Measurements from ENCODE around the gene CHD2. TPM values are rescaled to one million over a fixed set of nuclear protein-coding genes. Genes with fewer than 3 reads are reported as not detected.
A peak's percentile ranks its signal among the peaks of the same experiment; 100 is the strongest.

Gene CHD2
- total RNA-seq, 1 experiment from 2014 or later = 26.6 TPM

DNA sequence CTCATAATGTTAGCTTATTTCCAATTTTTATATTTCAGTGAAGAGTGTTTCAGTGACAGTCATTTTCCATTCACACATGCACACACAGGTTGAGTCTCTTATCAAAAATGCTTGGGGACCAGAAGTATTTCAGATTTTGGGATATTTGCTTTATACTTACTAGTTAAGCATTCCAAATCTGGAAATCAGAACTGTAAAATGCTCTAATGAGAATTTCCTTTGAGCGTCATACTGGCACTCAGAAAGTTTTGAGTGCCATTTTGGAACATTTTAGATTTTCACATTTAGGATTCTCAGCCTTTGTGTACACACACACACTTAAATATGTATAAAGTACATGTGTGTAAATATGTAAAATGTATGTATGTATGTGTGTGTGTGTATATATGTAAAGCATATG lies 71.0 kb downstream of the CHD2 start:
- in situ Hi-C loops (cut with HindIII; ENCODE audit: low pct_unique_long_range_greater_than_20kb, low sequenced_read_pairs) = no loop called here
- no peak for DNase-seq (ENCODE audit: low read depth)

DNA sequence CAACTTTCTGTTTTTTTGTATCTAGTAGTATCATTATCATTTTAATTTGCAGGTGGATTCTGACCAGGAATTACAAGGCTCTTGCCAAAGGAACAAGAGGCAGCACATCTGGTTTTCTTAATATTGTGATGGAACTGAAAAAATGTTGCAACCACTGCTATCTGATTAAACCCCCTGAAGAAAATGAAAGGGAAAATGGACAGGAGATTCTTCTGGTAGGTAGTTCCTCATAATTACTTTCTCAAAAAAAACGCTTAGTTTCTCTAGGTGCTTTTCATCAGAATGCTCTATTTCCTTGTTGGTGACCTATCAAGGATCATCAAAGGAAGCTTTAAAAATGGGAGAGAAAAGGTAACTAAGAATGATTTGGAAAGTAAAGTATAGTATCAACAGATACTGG lies 71.6 kb downstream of the CHD2 start:
- no peak for DNase-seq (ENCODE audit: low read depth)
- in situ Hi-C loops (cut with HindIII; ENCODE audit: low pct_unique_long_range_greater_than_20kb, low sequenced_read_pairs) = no loop called here

DNA sequence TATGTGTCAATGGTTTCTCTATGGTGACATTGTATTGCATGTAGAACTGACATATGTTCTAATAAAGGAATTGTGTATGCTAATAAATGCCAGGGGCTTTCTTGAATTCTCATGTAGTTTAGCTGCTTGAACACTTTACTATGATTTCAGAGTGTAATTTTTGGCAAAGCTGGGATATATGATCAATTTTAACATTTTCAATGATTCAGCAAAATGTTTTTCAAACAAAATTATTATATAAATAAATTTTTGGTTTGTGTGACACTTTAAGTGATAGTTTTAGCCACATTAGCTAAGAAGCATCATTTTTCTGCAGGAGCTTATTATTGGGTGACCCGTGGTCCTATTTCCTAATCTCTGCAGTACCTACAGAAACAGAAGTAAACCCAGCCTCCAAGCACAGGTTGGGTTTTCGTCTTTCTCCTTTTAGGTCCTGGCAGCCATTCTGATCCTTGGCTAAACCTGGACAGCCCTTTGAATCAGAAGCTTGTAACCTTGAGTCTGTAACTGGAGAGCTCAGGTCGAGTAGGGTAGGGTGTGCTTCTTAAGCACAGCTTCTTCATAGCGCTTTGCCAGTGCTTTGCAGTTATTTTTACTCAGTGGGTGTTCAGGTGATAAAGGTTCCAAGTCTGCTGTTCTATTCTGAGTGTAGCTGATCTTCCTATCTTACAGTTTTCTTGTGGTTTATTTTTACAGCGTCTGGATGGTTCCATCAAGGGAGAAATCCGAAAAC lies 74.2 kb downstream of the CHD2 start:
- DNase-seq (ENCODE audit: low read depth) = no peak
- in situ Hi-C loops (cut with HindIII; ENCODE audit: low pct_unique_long_range_greater_than_20kb, low sequenced_read_pairs) = no loop called here

DNA sequence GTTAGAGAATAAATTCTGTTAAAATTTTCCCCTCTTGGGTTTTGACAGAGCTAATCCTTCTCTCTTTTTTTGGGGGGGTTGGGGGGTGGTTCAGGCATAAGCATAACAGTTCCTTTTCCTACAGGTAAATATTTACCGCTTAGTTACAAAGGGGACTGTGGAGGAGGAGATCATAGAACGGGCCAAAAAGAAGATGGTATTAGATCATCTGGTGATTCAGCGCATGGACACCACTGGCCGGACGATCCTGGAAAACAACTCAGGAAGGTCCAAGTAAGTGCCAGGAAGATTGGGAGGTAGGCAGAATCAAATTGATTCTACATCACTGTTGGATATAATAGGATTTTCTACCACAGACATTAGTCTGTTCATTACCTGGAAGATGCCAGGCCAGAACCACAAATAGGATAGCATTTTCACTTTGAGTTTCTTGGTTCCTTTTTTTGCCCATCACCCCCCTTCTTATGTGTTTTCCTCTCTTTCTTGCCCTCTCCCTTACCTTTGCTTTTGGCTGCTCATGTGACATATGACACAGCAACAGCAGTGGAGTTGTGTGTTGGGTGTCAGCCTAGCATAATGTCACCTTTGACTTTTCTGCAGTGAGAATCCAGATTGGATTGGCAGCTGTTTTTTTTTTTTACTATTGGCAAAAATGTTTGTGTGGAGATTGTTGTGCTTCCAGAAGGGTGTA lies 79.0 kb downstream of the CHD2 start:
- DNase-seq (ENCODE audit: low read depth) = peak; percentile 28

DNA sequence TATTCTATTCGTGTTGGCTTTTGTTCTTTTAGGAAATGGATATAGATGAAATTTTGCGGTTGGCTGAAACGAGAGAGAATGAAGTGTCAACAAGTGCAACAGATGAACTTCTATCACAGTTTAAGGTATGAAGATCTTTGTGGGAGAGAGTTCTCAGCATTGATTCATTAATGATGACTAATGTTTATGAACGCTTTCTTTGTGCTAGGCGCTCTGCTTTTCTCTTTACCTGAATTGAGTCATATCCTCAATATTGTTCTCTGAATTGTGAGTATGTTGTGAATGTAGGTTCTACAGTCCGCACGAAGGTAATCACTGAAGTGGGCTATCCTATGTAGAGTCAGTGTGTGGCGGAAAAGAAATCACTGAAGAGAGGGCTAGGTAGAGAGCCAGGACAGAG lies 81.2 kb downstream of the CHD2 start:
- in situ Hi-C loops (cut with HindIII; ENCODE audit: low pct_unique_long_range_greater_than_20kb, low sequenced_read_pairs) = no loop called here
- DNase-seq (ENCODE audit: low read depth) = no peak

More for the DNA sequence above, 79.0 kb downstream of the CHD2 start:
- in situ Hi-C loops (cut with HindIII; ENCODE audit: low pct_unique_long_range_greater_than_20kb, low sequenced_read_pairs) = no loop called here

DNA sequence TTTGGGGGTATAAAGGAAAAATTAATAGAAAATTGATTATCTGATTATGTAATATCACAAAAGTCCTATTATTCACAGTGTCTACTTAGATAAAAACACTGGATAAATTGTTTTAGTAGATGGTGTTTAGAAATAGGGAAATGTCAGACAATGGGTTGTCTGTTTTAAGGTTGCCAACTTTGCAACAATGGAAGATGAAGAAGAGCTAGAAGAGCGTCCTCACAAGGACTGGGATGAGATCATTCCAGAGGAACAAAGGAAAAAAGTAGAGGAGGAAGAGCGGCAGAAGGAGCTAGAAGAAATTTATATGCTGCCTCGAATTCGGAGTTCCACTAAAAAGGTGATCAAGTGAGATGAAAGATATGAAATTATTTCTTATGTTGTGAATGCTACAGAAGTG lies 84.0 kb downstream of the CHD2 start:
- no peak for DNase-seq (ENCODE audit: low read depth)
- in situ Hi-C loops (cut with HindIII; ENCODE audit: low pct_unique_long_range_greater_than_20kb, low sequenced_read_pairs) = no loop called here

DNA sequence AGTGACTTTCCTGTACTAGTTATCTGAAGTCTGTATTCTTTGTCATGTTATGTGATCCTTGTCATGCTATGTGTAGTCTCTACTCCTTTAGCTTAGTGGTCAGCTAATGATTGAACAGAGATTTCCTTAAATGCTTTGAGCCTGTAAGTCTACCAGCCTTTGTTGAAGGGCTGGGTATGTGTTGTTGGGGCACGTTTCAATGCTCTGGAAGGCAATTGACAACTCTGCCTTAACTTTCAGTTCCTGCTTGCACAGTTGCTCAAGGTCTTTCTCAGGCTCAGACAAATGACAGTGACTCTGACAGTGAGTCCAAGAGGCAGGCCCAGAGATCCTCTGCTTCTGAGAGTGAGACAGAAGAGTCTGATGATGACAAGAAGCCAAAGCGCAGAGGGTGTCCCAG lies 89.3 kb downstream of the CHD2 start:
- in situ Hi-C loops (cut with HindIII; ENCODE audit: low pct_unique_long_range_greater_than_20kb, low sequenced_read_pairs) = no loop called here
- DNase-seq (ENCODE audit: low read depth) = no peak

DNA sequence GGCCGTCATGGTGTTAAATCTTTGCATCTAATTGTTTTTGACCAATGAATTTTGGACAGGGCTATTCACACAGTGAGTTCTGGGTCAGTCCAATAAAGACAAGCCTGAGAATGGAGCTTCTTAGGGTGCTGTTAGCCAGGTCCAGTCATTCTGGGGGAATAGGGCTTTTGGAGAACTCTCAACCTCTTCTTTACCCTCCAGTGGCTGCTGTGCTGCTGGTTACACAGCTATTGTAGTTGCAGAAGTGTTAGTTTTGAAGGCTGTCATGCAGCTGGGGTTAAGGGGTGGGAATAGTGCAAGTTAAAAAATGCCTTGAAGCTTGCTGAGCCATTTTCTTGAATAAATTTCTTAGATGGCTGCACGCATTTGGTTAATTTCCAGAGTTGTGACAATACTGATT lies 89.9 kb downstream of the CHD2 start:
- in situ Hi-C loops (cut with HindIII; ENCODE audit: low pct_unique_long_range_greater_than_20kb, low sequenced_read_pairs) = no loop called here
- DNase-seq (ENCODE audit: low read depth) = no peak

DNA sequence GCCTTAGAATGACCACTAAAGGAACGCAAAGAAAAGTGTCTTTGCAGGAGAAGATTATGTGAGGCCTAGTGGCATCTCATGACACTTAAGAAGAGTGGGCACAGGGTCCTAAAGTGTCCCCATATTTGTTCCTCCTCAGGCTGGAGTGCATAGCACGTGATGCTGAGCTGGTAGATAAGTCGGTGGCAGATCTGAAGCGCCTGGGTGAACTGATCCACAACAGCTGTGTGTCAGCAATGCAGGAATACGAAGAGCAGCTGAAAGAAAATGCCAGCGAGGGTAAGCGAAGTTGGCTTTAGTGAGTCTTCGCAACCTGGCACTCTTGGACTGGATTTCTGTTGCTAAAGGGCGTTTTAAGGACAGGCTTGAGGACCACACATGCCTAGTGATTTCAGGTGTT lies 92.6 kb downstream of the CHD2 start:
- DNase-seq (ENCODE audit: low read depth) = no peak
- in situ Hi-C loops (cut with HindIII; ENCODE audit: low pct_unique_long_range_greater_than_20kb, low sequenced_read_pairs) = no loop called here

DNA sequence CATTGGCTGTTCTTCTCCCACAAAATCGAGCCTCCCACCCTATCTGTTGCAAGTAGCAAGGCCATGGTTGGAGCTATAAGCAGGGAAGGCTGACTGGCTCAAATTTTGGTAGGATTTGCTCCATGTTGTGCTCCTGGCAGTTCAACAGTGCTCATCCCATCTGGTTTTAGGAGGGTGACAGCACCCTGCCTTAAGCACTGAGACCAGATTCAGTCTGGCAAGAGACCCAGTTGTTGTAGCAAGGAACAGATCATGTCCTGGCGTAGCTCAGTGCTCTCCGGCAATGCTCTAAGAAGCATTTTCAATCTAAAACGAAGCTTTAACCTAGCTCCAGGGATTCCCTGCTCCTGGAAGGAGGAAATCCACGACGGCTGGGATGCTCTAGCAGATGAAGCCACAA lies 97.7 kb downstream of the CHD2 start:
- in situ Hi-C loops (cut with HindIII; ENCODE audit: low pct_unique_long_range_greater_than_20kb, low sequenced_read_pairs) = no loop called here
- DNase-seq (ENCODE audit: low read depth) = no peak

DNA sequence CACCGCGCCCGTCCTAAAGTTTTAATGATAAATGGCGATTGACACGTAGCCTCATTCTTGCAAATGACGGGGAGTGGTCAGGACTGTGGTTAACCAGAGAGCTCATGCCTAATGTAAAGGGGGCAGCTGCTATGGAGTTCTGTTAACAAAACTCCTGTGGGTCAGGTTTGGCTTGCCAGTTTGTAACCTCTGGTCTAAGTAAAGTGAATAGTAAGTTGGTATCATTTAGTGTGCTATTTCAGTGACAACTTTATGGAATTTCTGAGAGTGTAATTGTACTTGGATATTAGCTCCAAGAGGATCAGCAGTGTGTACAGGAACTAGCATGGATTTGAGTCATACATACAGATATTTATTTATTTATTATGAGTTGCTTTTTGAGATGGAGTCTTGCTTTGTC lies 101.0 kb downstream of the CHD2 start:
- DNase-seq (ENCODE audit: low read depth) = no peak
- in situ Hi-C loops (cut with HindIII; ENCODE audit: low pct_unique_long_range_greater_than_20kb, low sequenced_read_pairs) = no loop called here

DNA sequence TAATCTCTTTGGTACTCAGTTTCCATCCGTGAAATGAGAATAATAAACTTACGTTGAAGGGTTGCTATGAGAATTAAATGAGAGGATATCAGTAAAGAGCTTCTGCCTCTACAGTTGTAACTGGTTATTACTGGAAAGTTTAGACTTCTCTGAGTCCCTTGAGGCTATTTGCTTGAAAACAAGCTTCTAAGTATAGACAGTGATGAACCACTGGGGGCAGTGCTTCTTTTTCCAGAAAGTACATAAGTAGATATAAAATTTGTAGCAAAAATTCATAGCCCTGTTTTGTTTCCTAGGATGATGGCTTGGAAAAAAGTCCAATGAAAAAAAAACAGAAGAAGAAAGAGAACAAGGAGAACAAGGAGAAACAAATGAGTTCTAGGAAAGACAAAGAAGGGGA lies 101.8 kb downstream of the CHD2 start:
- DNase-seq (ENCODE audit: low read depth) = no peak
- in situ Hi-C loops (cut with HindIII; ENCODE audit: low pct_unique_long_range_greater_than_20kb, low sequenced_read_pairs) = no loop called here

DNA sequence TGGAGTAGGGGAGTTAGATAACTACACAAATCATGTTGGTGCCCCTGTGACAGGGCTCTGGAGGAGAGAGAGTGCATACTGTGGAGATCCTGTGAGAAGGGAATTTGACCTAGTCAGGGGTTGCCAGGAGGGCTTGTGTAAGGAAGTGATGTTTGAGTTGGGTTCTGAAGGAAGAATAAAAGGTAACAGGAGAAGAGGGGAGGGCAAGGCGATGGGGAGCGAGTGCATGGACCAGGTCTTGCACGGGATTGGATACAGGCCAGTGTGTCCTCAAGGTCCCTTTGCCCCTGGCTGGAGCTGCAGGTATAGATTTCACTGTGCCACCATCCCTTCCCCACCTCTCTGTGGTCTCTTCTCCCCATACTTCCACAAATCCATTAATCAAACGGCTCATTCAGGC lies 105.0 kb downstream of the CHD2 start:
- in situ Hi-C loops (cut with HindIII; ENCODE audit: low pct_unique_long_range_greater_than_20kb, low sequenced_read_pairs) = no loop called here
- DNase-seq (ENCODE audit: low read depth) = no peak

DNA sequence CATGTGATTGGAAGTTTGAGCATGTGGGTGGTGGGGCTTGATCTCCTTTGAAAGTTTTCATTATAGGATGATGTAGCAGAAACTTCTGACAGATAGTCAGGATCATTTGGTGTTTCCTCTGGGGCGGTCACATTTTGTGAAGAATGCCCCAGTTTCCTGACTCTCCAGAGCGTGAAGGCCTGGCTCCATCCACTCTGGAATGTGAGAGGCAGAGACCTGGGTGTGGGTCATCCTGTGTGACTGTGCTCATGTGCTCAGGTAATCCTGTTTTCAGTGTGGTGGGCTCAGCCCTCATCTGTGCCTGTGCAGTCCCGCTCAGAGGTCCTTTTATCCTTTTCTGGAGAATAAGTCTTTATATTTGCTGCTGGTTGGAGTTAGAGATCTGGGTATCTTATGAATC lies 107.9 kb downstream of the CHD2 start:
- in situ Hi-C loops (cut with HindIII; ENCODE audit: low pct_unique_long_range_greater_than_20kb, low sequenced_read_pairs) = no loop called here
- no peak for DNase-seq (ENCODE audit: low read depth)

DNA sequence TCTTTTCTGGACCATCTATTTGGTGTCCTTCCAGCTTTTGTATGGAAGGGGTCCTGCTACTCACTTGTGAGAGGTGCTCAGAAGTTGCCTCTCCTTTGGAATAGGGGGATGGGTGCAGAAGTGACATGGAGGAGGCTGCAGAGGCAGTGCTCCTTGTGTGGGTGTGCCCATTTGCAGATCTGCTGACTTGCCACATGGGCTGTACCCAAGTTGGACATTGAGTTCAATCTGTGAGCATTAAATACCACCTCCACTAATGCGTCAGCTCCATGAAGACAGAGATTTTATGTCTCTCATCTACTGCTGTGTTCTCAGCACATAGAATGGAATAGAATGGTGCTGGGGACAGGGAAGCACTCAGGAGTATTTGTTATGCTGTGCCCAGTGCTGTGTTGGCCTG lies 112.7 kb downstream of the CHD2 start:
- no peak for DNase-seq (ENCODE audit: low read depth)
- in situ Hi-C loops (cut with HindIII; ENCODE audit: low pct_unique_long_range_greater_than_20kb, low sequenced_read_pairs) = no loop called here

DNA sequence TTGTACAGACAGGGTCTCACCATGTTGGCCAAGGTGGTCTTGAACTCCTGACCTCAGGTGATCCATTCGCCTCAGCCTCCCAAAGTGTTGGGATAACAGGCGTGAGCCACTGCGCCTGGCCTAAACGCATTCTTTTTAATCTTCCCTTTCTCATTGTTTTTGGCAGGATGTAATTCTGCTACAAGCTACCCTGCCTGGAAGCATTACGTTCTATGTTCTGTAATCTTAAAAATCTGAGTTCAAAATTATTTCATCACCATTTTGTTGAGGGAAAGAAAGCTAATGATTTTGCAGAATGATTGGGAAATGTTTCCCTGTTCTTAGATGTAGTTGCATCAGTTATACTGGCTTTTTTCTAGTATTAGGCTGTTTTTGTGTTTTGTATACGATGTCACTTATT lies 117.4 kb downstream of the CHD2 start:
- in situ Hi-C loops (cut with HindIII; ENCODE audit: low pct_unique_long_range_greater_than_20kb, low sequenced_read_pairs) = no loop called here

DNA sequence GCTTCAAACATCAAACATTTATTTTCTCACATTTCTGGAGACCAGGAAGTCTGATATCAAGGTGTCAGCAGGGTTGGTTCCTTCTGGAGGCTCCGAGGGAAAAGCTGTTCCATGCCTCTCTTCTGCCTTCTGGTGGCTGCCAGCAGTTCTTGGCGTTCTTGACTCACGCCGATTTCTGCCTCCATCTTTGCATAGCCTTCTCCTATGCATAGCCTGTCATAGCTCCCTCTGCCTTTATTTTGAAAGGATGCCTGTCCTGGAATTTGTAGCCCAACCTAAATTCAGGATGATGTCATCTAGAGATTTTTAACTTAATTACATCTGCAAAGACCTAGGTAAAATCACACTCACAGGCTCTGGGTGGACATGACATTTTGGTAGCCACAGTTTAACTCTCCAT lies 118.5 kb downstream of the CHD2 start:
- in situ Hi-C loops (cut with HindIII; ENCODE audit: low pct_unique_long_range_greater_than_20kb, low sequenced_read_pairs) = no loop called here
- no peak for DNase-seq (ENCODE audit: low read depth)

More for the DNA sequence above, 117.4 kb downstream of the CHD2 start:
- no peak for DNase-seq (ENCODE audit: low read depth)

DNA sequence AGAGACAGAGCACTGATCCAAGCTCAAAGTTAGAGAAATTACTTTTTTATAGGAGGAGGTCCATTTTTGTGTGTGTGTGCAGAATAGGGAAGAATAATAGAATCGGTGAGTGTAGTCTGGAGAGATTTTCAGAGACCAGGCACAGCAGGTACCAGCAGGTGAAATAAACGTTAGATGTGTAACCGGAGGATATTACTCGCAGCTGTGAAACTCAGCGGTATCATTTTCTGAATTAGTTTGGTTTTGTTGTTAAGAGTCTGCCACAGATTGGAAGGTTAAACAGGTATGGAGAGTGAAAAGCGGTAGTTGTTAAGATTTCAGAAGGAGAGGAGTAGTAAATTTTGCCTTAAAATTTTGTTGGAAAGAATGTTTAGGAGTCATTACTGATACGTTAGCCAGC lies 119.0 kb downstream of the CHD2 start:
- no peak for DNase-seq (ENCODE audit: low read depth)

DNA sequence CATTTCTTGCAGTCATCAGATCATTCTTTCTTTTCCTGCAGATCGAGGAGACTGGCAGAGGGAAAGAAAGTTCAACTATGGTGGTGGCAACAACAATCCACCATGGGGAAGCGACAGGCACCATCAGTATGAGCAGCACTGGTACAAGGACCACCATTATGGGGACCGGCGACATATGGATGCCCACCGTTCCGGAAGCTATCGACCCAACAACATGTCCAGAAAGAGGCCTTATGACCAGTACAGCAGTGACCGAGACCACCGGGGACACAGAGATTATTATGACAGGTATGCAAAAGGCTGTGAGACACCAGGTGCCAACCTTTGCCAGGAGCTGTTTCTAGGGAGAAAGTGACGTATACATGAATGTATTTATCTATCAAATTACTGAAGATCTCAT lies 119.8 kb downstream of the CHD2 start:
- in situ Hi-C loops (cut with HindIII; ENCODE audit: low pct_unique_long_range_greater_than_20kb, low sequenced_read_pairs) = no loop called here
- DNase-seq (ENCODE audit: low read depth) = no peak

More for the DNA sequence above, 119.0 kb downstream of the CHD2 start:
- in situ Hi-C loops (cut with HindIII; ENCODE audit: low pct_unique_long_range_greater_than_20kb, low sequenced_read_pairs) = no loop called here

Measured in Caki2 (cell line).